Lung microvascular endothelial cell (primary cell): Measurements from ENCODE around the gene HMGB1. TPM values are rescaled to one million over a fixed set of nuclear protein-coding genes. Genes with fewer than 3 reads are reported as not detected.

Source experiments
- total RNA-seq: library from RNA; depleted of rRNA; stranded (reverse); fragments of >200 nt; gene quantifications from 2 replicates; pipeline ENCODE4 v1.2.1, GENCODE V29; 2014

HMGB1 gene
- total RNA-seq, 1 donor from 2014 or later, result 90.1 TPM

Other genes starting within 250 kb of the HMGB1 start
- 10.2 and 12.1 TPM in 2 replicates for gene KATNAL1, start 158.4 kb downstream of the HMGB1 start, total RNA-seq
- not detected in 2 replicates for gene UBE2L5, start 43.4 kb downstream of the HMGB1 start, total RNA-seq
- 6.8 and 9.9 TPM in 2 replicates for gene USPL1, start 152.0 kb upstream of the HMGB1 start, total RNA-seq